Stimulated activated CD4-positive, alpha-beta T cell treated with anti-CD3 and anti-CD28 coated beads, Interleukin-4, amount 100 ng/mL, for 1 hour (primary cell): ENCODE measurements around the gene SCFD1.
"Not testable (repeated sequence)": the region's sequence is repeated elsewhere in the genome, so short reads cannot be mapped to it uniquely, and the experiment has no call there.

Source experiments
- DNase-seq: peaks from one replicate; pipeline ENCODE4 v3.0.0-alpha.2; 2020

Gene SCFD1

DNA sequence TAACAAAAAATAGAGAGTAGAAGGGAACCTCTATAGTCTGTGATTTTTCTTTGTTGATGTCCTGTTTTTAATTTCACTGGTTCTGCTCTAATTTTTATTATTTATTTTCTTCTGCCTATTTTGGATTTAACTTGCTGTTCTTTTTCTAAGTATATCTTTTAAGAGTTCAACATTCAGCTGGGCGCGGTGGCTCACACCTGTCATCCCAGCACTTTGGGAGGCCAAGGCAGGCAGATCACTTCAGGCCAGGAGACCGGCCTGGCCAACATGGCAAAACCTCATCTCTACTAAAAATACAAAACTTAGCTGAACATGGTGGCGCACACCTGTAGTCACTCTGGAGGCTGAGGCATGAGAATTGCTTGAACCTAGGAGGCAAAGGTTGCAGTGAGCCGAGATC, 58.7 kb downstream of the SCFD1 start:
- not testable (repeated sequence) for DNase-seq

DNA sequence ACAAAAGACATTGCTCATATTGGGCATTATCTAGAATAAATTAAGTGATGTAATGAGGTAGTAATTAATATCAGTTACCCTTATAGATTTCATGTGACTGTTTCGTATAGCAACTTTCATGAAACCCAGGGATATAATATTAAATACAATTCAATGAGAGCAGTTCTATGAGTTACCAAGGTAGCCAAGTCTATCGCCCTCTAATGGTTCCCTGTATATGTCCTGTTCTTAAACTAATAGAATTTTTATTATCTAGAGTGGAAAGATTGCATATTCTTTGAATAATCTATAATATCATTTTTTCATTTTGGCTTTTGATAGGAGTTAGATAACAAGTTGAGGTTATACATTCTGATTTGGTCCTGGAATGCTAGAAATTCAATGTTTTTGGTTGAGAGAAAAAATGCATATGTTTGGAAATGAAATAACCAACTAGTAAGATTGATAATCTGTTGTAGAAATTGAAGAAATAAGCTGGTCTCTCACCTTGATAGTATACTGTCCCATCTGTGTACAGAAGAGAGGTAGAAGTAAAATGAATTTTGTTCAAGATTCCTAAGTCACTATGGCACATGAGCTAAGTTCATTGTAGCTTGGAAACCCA, 59.7 kb downstream of the SCFD1 start:
- no peak for DNase-seq

DNA sequence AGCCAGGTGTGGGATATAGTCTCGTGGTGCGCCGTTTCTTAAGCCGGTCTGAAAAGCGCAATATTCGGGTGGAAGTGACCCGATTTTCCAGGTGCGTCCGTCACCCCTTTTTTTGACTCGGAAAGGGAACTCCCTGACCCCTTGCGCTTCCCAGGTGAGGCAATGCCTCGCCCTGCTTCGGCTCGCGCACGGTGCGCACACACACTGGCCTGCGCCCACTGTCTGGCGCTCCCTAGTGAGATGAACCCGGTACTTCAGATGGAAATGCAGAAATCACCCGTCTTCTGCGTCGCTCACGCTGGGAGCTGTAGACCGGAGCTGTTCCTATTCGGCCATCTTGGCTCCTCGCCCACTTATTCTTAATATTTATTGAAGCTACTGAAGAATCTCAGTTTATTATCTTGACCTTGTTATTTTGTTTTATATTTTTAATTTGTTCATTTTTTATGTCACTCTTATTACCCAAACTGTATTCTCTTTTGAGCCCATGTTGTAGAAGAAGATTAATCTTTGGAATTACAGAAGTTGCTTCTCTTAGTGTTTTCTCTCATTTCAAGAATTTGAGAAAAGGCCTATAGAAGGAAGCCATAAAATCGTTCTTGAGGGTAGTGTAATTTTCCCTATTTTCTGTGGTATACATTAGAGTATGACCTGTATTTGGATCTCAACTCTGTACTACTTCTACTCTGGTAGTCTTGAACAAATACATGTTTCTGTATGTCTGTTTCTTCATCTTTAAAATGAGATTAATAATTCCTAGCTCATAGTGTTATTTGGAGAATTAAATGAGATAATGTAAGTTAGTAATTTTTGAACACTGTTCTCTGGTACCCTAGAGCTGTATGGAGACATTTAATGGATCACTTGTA, 68.6 kb downstream of the SCFD1 start:
- peak; percentile 5 for DNase-seq

DNA sequence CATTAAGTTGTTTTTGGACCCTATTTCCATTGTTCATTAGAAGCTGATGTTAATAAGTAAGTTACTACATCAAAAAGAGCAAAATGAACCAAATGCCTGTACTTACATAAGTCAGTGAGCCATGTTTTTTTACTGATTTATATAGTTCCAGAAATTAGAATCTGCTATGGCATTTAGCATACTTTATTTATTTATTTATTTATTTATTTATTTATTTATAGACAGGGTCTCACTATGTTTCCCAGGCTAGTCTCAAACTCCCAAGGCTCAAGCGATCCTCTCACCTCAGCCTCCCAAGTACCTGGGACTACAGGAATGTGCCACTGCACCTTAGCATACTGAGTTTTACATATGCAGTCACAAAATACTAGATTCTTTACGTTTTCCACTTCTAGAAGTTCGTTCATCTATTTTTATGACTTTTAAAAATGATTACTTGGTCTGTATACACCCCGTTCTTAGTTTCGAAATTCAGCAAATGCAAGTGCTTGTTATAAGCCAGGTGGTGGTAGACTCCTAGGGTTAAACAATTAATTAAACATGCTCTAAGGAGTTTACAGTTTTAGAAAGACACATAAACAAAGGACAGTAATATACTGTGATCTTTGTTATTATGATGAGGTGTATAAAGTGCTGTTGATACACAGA, 69.8 kb downstream of the SCFD1 start:
- no peak for DNase-seq

DNA sequence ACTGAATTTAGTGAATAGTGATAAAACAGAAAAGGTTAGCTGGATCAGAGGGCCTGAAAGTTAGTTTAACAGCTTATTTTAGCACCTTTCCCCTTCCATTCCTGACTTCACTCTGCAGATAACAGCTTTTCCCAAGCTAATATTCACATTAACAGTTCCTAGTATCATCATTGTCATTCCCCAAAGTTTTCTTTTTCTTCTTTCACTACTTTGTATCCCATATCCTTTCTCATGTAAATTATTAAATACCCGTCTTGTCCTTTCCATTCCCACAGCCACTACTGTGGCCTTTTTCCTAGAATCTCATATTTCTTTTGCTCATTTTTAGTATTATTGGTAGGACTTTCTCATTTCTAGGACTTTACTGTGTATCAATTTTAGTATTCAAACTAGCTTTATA, 70.5 kb downstream of the SCFD1 start:
- no peak for DNase-seq

DNA sequence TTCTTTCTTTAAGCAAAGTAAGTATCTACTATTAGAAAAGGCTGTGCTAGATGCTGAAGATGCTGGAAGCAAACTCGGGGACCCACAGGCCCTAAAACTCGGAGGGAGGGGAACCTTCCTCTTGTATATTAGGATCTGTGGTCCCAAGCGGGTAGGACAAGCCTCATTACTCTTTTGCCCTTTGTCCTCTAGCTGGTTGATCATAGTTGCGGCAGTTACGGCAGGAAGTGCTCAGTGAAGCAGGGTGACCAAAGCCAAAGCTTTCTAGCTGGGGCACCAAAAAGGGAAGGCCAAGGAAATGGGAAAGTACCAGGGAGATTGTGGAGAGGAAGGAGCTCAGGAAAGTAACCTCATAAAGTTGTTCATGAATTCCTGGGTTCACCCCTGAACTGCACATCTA, 76.3 kb downstream of the SCFD1 start:
- no peak for DNase-seq

DNA sequence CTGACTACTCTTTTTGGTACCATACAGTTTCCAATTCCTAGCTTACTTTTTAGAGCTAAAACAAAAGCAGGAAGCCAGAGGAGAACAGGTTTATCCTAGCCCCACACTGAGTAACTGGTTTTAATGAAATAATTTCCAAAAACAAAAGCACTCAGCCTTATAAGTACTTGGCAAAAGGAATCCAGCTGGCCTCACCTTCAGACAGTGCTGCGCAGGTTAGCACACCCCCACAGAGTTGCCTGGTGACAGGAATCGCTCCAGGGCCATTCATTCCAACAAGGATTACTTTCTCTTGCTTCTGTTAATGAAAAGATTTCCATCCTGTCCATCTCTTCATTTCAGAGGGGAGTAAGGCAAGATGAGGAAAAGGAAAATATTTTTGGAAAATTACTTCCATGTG, 84.6 kb downstream of the SCFD1 start:
- DNase-seq = no peak

DNA sequence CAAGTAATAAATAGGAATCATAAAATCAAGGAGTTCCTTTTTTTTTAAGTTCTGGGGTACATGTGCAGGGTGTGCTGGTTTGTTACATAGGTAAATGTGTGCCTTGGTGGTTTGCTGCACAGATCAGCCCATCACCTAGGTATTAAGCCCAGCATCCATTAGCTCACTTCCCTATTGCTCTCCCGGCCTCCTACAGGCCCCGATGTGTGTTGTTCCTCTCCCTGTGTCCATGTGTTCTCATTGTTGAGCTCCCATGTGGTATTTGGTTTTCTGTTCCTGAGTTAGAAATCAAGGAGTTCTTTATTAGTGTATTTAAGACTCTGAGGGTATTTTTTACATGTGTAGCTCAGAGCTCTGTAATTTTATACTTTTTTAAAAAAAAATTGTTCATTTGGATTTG, 86.0 kb downstream of the SCFD1 start:
- DNase-seq = no peak

DNA sequence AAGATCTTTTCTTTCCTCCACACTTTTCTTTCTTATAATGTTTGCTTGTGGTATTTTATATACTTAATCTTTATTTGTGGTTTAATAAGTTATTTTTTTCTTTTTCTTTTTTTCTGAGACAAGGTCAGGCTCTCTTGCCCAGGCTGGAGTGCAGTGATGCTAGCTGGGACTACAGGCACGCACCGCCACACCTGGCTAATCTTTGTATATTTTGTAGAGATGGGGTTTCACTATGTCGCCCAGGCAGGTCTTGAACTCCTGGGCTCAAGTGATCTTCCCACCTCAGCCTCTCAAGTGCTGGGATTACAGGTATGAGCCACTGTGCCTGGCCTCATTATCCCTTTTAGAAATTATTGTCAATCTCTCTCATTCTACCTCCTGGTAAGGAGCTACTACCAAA, 87.1 kb downstream of the SCFD1 start:
- no peak for DNase-seq

DNA sequence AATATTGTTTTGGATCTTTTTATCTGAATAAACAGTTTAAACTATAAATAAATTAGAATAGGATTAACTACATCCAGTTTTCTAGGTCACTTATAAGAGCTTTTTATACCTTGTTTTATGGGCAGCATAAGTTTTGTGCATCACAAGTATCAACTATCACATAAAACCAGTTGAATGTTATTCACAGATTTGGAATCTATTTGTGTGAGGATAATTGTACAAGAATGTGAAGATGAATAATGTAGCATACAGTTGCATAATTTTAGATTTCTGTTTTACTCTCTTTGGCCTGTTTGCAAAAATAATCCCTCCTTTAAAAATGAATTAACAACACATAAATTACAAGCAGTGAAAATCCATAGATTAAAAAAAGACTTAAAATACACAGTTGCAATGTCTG, 88.8 kb downstream of the SCFD1 start:
- DNase-seq = no peak

DNA sequence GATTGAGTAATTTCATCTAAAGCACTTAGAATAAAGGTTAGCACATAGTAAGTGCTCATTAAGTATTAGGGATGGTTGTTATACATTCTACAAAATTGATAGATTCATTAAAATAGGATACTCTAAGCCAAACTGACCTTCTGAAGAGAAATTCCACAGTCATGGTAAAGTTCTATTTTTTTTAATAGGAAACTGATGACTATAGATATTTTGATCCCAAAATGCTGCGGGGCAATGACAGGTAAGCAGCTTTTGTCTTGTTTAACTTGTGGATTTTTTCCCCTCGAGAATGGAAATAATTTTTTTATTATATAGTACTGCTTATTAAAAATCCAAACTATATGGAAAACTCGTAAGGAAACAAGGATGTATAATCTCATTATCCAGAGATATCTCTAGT, 97.0 kb downstream of the SCFD1 start:
- no peak for DNase-seq

DNA sequence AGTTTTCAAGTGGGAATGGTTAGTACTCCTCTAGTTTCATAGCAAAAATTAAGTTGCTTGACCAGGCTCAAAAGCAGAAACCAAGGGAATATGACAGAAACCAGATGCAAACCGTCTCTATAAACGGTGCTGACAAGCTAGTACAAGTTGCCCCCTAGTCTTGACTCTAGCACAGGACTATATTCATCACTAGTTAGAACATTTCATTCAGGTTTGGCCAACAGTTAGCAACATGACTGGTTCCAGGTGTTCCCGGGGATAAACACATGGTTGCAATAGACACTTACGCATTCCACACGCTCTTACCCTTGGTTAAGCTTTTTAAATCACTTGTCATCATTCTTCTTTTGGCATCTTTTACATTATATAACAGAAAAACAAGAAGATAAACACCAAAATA, 103.6 kb downstream of the SCFD1 start:
- DNase-seq = no peak

DNA sequence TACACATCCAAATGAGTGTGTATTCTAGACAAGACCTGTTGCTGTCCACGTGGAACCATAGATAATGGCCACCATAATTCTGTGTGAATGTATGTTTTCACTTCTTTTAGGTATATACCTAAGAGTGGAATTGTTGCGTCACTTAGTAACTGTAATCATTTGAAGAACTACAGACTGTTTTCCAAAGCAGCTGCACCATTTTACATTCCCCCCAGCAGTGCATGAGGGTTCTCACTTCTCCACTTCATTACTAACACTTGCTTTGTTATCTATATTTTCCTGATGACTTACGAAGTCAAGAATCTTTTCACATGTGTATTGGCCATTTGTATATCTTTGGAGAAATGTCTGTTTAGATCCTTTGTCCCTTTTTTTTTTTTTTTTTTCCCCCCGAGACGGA, 106.4 kb downstream of the SCFD1 start:
- DNase-seq = no peak

DNA sequence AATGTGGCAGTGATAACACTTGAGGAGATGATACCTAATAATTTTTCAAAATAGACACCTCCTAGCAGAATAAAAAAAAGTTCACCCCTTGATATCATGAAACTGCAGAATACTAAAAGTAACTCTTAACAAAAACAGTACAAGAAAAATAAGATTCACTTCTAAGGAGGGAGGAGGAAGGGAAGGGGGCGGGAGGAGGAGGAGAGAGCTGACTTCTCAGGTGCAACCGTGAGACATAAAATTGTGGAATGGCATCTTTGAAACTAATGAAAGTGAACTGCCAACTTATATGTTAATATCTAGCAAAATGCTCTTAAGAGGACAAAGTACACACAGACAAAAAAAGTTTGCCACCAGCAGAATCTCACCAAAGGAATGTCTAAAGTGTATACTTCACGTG, 115.8 kb downstream of the SCFD1 start:
- DNase-seq = no peak

DNA sequence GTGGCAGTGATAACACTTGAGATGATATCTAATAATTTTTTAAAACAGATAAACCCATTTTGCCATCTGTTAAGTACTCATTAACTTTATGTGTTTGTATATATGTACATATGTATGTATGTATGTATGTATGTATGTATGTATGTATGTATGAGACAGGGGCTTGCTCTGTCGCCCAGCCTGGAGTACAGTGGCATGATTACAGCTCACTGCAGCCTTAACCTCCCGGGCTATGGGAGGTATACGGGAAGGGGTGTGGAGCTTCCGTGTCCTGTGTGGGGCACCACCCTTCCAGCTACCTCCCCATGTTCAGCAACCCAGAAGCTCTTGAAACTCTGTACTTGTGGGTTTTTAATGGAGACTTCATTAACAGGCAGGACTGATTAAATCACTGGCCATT, 116.9 kb downstream of the SCFD1 start:
- DNase-seq = no peak

DNA sequence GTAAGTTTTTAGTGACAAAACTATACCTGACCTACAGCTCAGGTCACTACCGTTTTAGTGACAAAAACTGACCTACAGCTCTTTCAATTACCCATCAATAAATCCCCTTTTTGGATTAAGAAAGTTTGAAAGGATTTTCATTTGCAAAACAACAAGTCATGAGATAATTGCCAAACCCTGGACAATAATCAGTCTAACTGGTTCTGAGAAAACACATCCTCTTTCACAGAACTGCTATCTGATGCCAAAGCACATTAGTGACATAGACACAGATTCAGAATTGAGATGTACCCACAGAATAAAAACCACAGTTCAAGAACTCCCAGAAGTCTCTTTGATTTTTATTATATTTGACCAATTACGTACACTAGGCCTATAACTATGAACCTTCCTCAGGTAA, 126.2 kb downstream of the SCFD1 start:
- DNase-seq = no peak

DNA sequence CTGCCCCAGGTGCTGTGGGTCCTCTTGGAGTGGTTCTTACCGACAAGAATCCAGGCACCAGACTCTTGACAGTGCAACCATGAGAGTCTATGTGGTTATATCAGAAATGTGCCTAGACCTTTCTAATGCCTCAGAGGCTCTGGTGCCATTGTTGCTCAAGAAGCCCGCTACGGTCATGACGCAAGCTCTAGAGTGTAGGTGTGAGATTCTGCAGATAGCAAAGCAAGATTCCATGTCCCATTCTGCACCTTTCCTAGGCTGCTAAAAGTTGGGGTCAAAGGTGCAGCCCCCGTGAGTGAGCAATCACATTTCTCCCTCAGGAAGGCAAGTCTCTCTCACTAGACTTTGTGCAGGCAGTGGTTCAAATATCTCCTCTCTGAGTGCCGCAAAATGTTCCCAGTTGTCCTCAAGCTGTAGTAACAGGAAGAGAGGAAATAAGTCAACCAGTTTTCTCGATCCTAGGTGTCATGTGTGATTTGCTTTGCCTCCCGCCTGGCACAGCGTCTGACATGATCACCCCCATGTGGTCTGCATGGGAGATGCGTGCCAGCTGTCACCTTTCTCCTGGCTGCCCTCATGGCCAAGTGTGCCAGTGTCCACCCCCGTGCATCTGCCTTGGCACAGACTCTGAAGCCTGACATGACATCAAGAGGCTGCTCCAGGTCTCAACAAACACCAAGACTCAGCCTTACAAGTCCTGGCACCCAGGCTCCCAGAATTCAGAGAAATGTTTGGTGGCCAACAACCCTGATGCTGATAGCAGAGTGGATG, 129.7 kb downstream of the SCFD1 start:
- no peak for DNase-seq

DNA sequence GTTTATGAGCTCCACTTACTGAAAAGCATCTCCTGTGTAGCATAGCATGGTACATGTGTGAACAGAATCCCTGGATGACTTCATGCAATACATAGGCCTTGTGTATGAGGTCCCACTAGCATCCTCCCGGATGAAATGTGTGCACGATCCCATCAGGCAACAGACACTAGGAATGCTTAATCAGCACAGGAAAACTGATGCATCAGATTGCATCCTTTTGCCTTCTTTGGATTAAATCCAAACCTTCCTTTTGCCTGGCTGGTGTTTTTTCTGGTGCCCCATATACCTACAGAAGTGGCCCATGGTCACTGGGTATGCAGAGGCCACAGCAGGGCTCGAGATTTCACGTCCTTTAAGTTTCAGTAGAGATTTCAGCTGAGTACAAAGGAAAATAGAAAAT, 131.3 kb downstream of the SCFD1 start:
- DNase-seq = no peak

DNA sequence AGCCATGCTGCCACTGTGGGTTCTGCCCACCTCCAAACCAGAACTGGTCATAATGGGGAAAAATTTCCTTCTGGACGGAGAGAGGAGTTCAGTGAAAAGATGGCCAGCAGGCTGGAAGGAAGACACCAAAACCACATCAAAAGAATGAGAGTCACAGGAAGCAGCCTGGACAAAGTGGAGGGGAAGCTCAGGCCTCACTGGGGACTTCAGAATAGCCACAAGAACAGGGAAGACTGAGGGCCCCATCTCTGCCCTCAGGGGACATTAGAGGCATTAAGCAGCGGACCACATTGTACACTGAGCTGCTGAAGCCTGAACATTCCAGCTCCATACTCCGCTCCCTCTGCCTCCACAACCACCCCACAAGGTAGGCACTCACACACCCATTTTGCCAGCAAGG, 132.7 kb downstream of the SCFD1 start:
- DNase-seq = no peak

DNA sequence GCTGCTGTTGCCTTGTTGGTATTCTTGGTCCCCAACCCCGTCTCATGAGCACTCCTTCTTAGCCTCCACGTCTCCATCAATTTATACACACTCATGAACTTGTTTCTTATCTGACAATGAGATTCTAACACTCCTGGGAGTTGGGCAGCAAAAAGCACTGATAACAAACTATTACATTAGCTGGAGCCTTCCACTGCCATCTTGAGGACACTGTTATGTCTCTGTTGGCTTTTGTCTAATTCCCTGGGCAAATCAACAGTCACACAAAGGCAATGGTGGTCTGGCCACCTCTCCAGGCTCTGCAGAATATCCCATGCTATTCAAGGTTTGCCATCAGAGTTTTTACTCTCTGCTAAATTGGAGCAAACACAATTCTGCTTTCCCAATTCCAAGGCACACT, 134.5 kb downstream of the SCFD1 start:
- DNase-seq = no peak

DNA sequence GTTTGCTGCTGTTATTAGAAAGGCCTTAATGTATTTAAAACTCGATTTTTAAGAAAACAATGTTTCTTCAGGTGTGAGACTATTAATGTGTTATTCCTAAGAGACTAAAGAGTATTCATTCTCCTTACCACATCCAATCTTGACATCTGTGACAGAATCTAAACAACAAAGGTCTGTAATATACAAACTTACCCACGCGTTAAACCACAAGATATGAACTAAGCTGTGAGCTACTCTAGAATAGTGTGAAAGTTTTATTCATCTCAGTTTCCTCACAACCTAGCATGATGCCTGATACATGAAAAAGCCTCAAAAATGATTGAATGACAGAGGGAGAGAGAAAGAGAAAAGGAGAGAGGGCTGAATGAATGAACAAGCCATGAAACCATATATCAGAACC, 135.0 kb downstream of the SCFD1 start:
- DNase-seq = no peak

DNA sequence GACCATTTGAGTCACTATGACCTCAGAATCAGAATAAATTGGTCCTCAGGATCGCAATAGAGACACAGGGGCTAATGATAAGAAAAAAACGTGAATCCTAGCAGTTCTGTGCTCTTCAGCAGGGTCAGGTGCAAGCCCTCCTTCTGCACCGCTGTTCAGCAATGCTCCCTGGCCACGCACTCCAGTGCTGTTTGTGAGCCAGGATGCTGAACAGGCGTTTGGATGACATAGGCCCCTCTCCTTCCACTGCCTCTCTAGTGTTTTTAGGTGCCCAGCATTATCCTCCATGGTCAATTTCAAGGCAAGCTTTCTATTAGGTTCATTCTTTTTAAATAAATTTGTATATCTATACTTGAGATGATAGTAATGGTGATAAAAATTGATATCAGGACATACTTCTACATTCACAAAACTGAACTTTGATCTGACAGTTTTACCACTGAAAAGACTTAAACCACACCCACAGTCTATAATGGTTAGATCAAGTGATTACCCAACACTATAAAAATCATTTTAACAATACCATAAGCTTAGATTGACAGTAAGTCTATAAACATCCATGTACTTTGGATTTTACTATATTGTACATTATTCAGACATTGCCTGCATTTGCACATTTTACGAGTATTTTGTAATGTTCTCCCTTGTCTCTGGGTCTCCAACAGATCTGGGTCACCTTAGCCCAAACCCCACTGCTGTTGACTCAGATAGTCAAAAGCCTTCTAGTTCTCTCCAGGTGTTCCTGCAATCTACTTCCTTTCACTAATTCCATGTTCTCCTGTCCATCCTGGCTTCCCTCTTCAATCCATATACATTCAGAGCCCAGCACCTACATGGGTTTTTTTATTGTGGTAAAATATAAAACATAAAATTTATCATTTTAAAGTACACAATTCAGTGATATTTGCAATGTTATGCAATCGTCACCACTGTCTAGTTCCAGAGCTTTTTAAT, 137.3 kb downstream of the SCFD1 start:
- no peak for DNase-seq
